VCaP (cell line): Measurements from ENCODE around the gene PDXDC1.
"Not testable (repeated sequence)": the region's sequence is repeated elsewhere in the genome, so short reads cannot be mapped to it uniquely, and the experiment has no call there.

Experiments used
- H3K27ac ChIP-seq: fragments of 450-650 bp; 2 replicates; pipeline ENCODE4 v1.5.1; 2017
- CTCF ChIP-seq: fragments of 450-650 bp; conservative IDR thresholded peaks from 2 replicates; pipeline ENCODE4 v1.5.1; 2017; ENCODE audit warnings: mild to moderate bottlenecking, moderate library complexity

PDXDC1 gene

GRCh38 chr16:14974656-14975417 lies at the start of gene PDXDC1:
PDXDC1 (plus strand) TSS chr16:14975026; CDS start chr16:14975200, 174 bp downstream.
- peak within 1 kb of the TSS; percentile 83 for H3K27ac ChIP-seq

- not testable (repeated sequence) for H3K27ac ChIP-seq
Measured at GRCh38 chr16:14928064-14928714, 46.6 kb upstream of the PDXDC1 start.

GRCh38 chr16:14929176-14929575 lies 45.6 kb upstream of the PDXDC1 start:
- H3K27ac ChIP-seq: not testable (repeated sequence)

GRCh38 chr16:14930246-14930645 lies 44.6 kb upstream of the PDXDC1 start:
- H3K27ac ChIP-seq: not testable (repeated sequence)

- not testable (repeated sequence) for H3K27ac ChIP-seq
Measured at GRCh38 chr16:14930971-14931370, 43.9 kb upstream of the PDXDC1 start.

GRCh38 chr16:14932581-14933375 lies 42.0 kb upstream of the PDXDC1 start:
- not testable (repeated sequence) for H3K27ac ChIP-seq

GRCh38 chr16:14937143-14937542 lies 37.7 kb upstream of the PDXDC1 start, which contains the start of gene NPIPA1:
NPIPA1 (plus strand) TSS chr16:14937443; CDS start chr16:14937443, 0 bp downstream.
- H3K27ac ChIP-seq: not testable (repeated sequence)

GRCh38 chr16:14937994-14938393 lies 36.8 kb upstream of the PDXDC1 start:
- not testable (repeated sequence) for H3K27ac ChIP-seq

GRCh38 chr16:14942686-14943085 lies 32.1 kb upstream of the PDXDC1 start:
- H3K27ac ChIP-seq: not testable (repeated sequence)

GRCh38 chr16:14955546-14956231 lies 19.1 kb upstream of the PDXDC1 start:
- no peak for TF ChIP-seq CTCF
- peak overlapping the region; percentile 61; the same call in 1 of the 2 replicates for H3K27ac ChIP-seq

GRCh38 chr16:14957576-14958322 lies 17.1 kb upstream of the PDXDC1 start:
- peak overlapping the region; percentile 61 for H3K27ac ChIP-seq
- no peak for TF ChIP-seq CTCF

GRCh38 chr16:14958323-14958600 lies 16.6 kb upstream of the PDXDC1 start:
- no peak for TF ChIP-seq CTCF
- peak overlapping the region; percentile 61; the same call in 1 of the 2 replicates for H3K27ac ChIP-seq
